Neural progenitor cell (in vitro differentiated cells): Measurements from ENCODE around the gene FOXK1.

Experiments
- EZH2 ChIP-seq: fragments of 200-600 bp; sonication (generic); IDR thresholded peaks from 2 replicates; pipeline ENCODE4 v1.6.1; 2017; ENCODE audit warnings: antibody characterized with exemption, mild to moderate bottlenecking, moderate library complexity
- TF ChIP-seq, protein P1 (sequence below): fragments of 200-600 bp; sonication (generic); IDR thresholded peaks from 2 replicates; pipeline ENCODE4 v1.5.1; 2017; ENCODE audit warnings: antibody characterized with exemption, mild to moderate bottlenecking

DNA sequence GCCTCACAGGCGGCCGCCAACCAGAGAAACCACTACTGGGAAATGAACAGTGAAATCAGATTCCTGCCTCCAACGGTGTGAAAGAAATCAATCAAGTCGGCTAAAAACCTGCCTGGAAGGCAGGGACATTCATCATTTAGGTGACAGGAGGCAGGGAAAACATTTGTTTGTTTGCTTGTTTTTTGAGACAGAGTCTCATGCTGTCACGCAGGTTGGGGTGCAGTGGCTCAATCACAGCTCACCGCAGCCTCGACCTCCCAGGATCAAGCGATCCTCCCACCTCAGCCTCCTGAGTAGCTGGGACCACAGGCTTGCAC, 123.8 kb downstream of the FOXK1 start:
- TF ChIP-seq, protein P1, sequence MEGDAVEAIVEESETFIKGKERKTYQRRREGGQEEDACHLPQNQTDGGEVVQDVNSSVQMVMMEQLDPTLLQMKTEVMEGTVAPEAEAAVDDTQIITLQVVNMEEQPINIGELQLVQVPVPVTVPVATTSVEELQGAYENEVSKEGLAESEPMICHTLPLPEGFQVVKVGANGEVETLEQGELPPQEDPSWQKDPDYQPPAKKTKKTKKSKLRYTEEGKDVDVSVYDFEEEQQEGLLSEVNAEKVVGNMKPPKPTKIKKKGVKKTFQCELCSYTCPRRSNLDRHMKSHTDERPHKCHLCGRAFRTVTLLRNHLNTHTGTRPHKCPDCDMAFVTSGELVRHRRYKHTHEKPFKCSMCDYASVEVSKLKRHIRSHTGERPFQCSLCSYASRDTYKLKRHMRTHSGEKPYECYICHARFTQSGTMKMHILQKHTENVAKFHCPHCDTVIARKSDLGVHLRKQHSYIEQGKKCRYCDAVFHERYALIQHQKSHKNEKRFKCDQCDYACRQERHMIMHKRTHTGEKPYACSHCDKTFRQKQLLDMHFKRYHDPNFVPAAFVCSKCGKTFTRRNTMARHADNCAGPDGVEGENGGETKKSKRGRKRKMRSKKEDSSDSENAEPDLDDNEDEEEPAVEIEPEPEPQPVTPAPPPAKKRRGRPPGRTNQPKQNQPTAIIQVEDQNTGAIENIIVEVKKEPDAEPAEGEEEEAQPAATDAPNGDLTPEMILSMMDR = no peak
- TF ChIP-seq EZH2 = no peak
